Right ventricle myocardium superior (tissue), 1 donor: ENCODE measurements around the gene BRCA2. TPM values are rescaled to one million over a fixed set of nuclear protein-coding genes. Genes with fewer than 3 reads are reported as not detected.

ENCODE experiments used
- ATAC-seq: fragments of 200-7000 bp; cut with Tn5 transposase; one replicate; pipeline ENCODE4 v1.9.1; 2020; ENCODE audit warnings: mild to moderate bottlenecking; ENCODE audit not compliant: poor library complexity
- DNase-seq: peaks from one replicate; pipeline ENCODE4 v3.0.0-alpha.2; 2020
- intact Hi-C: fragments of 100-400 bp; cut with DNase I; formaldehyde crosslinking; loops from one replicate; pipeline ENCODE4 v1.11.2; 2022
- total RNA-seq: library from RNA; stranded (reverse); fragmentation: NEBNext Ultra II Directional; extraction: Animal tissue kit (Norgen Biotek cat#: 25700); gene quantifications from one replicate; pipeline ENCODE4 v1.2.1, GENCODE V29; 2021
- donor health status: DM: no; HTN: yes; CAD: no; lungs with severe emphysema.

The BRCA2 gene
- total RNA-seq, 1 donor from 2014 or later = 0.43 TPM

- ATAC-seq = no peak
- no peak for DNase-seq
- intact Hi-C loops = no loop called here
Measured at GRCh38 chr13:32370805-32371204, 55.5 kb downstream of the BRCA2 start.

- DNase-seq (no peak), ATAC-seq (no peak)
- intact Hi-C loops = no loop called here
Measured at GRCh38 chr13:32376642-32377415, 61.5 kb downstream of the BRCA2 start.

- no peak for ATAC-seq
- intact Hi-C loops = no loop called here
- no peak for DNase-seq
Measured at GRCh38 chr13:32378012-32378411, 62.7 kb downstream of the BRCA2 start.

GRCh38 chr13:32381539-32381938 is 66.2 kb downstream of the BRCA2 start:
- ATAC-seq (peak; percentile 70), DNase-seq (no peak)

GRCh38 chr13:32383836-32384618 is 68.7 kb downstream of the BRCA2 start:
- DNase-seq (no peak), ATAC-seq (no peak)
- intact Hi-C loops = loop anchor here (5.0 kb wide), 1 partner anchor 198 kb away; no protein-coding TSS in a partner anchor

More at GRCh38 chr13:32381539-32381938, 66.2 kb downstream of the BRCA2 start:
- intact Hi-C loops = loop anchor here (5.0 kb wide), 1 partner anchor 201 kb away; no protein-coding TSS in a partner anchor

- intact Hi-C loops = loop anchor here (5.0 kb wide), 1 partner anchor 198 kb away; no protein-coding TSS in a partner anchor
- DNase-seq (no peak), ATAC-seq (no peak)
Measured at GRCh38 chr13:32384702-32385101, 69.4 kb downstream of the BRCA2 start.

GRCh38 chr13:32385410-32385809 is 70.1 kb downstream of the BRCA2 start:
- no peak for DNase-seq
- intact Hi-C loops = no loop called here
- ATAC-seq = no peak

GRCh38 chr13:32390048-32390447 is 74.7 kb downstream of the BRCA2 start:
- intact Hi-C loops = no loop called here
- no peak for DNase-seq
- no peak for ATAC-seq

- ATAC-seq = no peak
- intact Hi-C loops = no loop called here
- no peak for DNase-seq
Measured at GRCh38 chr13:32390484-32390883, 75.2 kb downstream of the BRCA2 start.

GRCh38 chr13:32391101-32391619 is 75.9 kb downstream of the BRCA2 start:
- DNase-seq = no peak
- ATAC-seq = no peak
- intact Hi-C loops = no loop called here

- ATAC-seq (no peak), DNase-seq (no peak)
- intact Hi-C loops = no loop called here
Measured at GRCh38 chr13:32403108-32403507, 87.8 kb downstream of the BRCA2 start.

- intact Hi-C loops = no loop called here
- no peak for DNase-seq
- no peak for ATAC-seq
Measured at GRCh38 chr13:32407854-32408253, 92.5 kb downstream of the BRCA2 start.

- ATAC-seq (no peak), DNase-seq (no peak)
- intact Hi-C loops = no loop called here
Measured at GRCh38 chr13:32408296-32409000, 93.1 kb downstream of the BRCA2 start.

- DNase-seq (no peak), ATAC-seq (no peak)
- intact Hi-C loops = no loop called here
Measured at GRCh38 chr13:32409001-32409313, 93.6 kb downstream of the BRCA2 start.

- DNase-seq = peak; percentile 65
- ATAC-seq = peak; percentile 94
- intact Hi-C loops = no loop called here
Measured at GRCh38 chr13:32409561-32410421, 94.5 kb downstream of the BRCA2 start.

- intact Hi-C loops = no loop called here
- no peak for ATAC-seq
- DNase-seq = no peak
Measured at GRCh38 chr13:32413284-32413683, 98.0 kb downstream of the BRCA2 start.

GRCh38 chr13:32414580-32414979 is 99.3 kb downstream of the BRCA2 start:
- intact Hi-C loops = no loop called here
- DNase-seq (no peak), ATAC-seq (no peak)

GRCh38 chr13:32415019-32415418 is 99.7 kb downstream of the BRCA2 start:
- no peak for DNase-seq
- no peak for ATAC-seq
- intact Hi-C loops = no loop called here
